ENCODE data around the gene PRSS56.

The PRSS56 gene

DNA sequence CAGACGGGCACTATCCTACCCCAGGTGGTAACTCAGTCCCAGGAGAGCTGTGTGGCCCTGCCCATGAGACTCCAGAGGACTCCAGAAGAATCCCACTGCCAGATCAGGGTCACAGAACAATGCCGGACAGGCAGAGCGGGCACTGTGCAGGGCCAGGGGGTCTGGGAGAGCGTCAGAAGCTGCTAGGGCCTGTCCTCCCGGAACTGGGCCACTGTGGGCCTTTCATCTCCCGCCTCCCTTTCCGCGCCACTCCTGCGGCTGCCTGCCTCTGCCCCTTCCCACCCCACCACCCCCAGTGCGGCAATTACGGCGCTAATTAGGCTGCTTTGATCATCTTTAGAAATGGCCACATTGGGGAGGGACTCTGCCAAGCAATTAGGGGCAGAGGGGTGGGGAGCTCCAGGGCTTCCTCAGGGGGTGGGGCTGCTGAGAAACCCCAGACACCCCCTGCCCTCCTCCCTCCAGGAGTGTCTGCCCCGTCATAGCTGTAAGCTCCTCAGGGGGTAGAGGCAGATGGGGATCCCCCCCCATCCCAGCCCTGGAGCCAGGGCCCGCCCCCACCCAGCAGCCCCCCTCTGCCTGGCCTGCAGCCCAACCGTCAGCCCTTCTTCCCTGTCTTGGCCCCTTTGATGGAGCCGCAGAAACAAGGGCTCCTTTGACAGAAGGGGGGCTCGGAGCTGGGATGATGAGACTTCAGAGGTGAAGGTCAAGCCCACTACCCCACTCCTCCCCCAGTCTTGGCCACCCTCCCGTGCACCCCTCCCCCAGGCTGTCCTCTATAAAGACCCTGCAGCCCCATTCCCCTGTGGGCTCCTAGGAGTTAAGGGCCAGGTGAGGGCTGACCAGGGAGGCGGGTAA, at the start of gene PRSS56:
PRSS56 (plus strand) TSS at position 808 of the 858 bp plus-strand sequence. CDS start 211 bp downstream, outside the sequence.
- DNase-seq, result peak; percentile 85

DNA sequence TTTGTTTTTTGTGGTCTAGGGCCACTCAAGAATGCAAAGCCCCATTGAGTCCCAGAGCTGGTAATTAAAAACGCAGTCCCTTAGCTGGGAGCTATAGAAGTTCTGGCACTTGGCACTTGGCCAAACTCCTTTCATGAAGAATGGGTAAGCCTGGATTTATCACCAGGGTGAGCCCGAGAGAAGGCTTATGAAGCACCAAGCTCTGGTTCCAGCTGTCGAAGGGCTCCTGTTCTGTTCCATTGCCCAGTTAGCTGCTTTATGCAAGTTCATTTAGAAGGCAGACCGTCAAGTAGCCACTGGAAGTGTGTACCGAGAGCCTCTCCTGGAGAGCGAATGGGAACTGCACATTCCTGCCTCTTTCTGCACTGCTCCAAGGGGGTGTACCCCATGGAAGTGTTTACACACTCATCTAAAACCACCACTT, 46.7 kb upstream of the PRSS56 start:
- DNase-seq, result peak; percentile 88

GRCh38 chr2:232476045-232476444, 44.1 kb upstream of the PRSS56 start:
- DNase-seq, result no peak

- no peak for DNase-seq
Observed at GRCh38 chr2:232476791-232477190, 43.4 kb upstream of the PRSS56 start.

- DNase-seq, result no peak
Observed at GRCh38 chr2:232477751-232478510, 42.3 kb upstream of the PRSS56 start.

DNA sequence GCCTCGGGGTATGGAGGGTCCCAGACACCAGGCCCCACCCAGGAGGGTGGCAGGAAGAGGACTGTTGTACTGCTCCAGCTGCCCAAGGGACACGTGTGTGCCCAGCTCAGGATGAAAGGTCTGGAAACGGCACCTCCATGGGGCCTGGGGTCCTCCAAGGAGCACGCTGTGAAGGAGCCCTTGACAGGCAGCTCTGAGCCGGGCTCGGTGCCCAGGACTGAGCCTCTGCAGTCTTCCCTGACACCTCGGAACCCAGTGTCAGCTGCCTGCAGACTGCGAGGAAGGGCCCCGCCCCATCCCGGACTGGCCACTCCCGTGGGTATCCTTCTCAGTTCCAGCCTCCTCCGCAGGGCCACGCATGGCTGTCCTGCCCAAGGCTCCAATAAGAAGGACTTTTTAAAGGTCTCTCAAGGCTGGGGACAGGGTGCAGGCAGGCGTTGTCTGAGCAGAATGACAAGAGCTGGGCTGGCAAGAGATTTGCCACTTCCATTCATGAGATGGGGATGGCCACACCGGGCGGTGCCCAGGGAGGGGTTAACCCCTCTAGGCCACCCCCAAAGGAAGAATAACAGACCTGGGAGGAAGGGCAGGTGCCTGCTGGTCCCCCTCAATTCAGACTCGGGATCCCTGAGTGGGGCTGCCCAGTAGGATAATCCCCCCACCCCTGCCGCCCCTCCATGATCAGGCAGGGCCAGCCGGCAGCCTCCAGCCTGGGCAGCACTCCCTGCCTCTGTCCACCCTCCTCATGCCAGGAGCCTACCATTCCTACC, 41.4 kb upstream of the PRSS56 start:
- no peak for DNase-seq

DNA sequence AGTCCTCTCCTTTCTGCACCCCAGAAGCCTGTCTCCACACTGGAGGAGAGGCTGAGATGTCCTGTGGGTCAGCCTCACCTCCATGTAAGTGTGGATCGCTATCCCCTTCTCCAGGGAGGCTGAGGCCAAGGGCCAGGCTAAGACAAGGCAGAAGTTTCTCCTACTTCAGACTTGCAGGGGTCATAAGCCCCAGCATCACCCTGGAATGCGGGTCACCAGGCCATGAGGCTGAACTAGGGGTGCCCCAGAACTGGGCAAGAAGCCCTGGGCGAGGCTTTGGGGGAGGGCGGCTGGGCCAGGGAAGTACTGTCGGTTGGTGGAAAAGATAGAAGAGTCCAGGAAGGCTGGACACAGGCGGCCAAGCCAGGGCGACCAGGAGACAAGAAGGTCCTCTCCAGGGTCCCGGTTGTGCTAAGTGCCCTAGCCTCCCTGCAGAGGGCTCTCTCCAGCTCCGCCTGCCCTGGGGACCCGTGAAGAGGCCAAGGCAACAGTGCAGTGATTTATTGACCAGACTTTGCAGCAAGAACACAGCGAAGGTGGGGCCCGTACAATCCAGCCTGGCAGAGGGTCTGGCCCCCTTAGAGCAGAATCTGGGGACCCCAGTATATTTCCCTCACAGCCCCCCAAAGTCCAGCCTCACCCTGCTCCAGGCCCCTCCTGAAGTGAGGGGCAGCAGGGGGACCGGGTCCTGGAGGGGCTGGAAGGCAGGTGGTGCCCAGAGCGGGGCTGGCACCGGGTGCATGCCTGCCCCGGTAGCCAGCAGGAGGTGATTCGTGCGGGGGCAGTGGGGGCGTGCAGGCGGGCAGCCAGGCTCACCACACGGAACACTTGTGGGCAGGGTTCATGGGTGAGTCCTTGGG, 40.6 kb upstream of the PRSS56 start:
- DNase-seq, result no peak

- no peak for DNase-seq
Observed at GRCh38 chr2:232480201-232481190, 39.7 kb upstream of the PRSS56 start.

DNA sequence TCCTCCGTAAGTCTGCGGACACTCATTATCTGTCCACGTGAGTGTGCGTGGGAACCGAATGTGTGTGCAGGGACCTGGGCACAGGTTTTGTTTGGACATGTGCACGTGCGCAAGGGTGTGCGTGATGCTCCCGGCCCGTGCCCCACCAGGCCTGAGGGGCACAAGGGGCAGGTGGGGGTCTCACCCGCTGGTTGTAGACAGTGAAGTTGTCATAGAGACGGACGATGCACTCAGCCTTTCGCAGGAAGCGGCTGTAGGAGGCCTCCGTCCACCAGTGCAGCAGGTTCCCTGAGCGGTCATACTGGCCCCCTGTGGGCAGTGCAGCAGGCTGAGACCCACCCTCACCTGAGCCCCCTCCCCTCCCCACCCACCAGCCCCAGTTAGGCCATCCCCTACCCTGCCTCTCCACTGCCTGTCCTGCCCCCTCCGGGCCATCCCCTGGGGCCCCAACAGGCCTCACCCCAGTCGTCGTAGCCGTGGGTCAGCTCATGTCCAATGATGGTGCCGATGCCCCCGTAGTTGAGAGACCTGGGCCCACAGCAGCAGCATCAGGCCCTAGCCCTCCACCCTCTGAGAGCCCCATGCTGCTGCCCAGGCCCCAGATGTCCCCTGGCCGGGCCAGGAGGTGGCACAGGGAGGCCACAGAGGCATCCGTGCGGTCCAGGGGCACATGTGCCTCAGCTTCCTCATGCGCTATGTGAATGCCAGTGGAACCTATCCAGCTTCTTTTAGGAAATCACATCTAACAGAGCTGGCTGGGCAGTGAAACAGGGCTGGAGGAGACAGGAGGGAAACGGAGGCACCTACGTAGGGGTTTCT, 38.7 kb upstream of the PRSS56 start:
- DNase-seq, result no peak

DNA sequence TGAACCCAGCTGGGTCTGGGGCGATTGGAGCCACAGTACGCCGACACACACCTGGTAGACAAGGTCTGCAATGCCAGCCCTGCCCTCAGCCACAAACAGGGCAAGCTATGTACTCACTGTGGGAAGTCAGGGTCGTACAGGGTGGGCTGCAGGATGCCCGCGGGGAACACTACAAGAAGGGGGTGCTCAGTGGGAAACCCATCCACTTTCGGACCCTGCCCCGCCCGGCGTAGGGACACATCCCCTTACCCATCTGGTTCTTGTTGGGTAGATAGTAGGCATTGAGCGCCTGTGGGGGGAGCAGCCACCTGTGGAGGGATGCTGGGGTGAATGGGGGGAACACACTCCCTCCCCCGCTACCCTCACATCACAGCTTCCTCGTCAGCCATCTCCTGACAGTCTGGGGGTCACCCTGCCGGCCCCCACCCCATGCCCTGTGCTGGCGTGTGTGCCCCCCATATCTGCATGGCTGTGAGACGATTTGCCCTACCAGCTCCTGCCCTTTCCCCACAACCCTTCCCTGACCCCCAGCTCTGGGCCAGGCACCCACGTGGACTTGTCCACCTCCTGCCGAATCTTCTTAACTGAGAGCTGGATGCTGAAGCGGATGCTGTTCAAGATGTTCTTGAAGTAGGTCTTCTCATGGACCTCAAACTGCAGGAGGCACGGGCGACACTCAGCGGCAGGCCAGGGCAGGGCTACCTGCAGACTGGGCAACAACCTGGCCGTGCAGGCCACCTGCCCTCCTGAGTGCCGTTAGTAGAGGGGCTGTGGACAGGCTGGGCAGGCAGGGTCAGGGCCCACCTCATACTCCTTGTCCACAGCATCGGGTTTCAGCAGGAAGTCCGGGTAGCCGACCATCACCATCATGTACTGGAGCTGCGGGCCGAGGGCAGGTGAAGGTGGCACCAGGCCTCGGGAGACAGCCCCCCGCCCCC, 37.6 kb upstream of the PRSS56 start:
- no peak for DNase-seq

DNA sequence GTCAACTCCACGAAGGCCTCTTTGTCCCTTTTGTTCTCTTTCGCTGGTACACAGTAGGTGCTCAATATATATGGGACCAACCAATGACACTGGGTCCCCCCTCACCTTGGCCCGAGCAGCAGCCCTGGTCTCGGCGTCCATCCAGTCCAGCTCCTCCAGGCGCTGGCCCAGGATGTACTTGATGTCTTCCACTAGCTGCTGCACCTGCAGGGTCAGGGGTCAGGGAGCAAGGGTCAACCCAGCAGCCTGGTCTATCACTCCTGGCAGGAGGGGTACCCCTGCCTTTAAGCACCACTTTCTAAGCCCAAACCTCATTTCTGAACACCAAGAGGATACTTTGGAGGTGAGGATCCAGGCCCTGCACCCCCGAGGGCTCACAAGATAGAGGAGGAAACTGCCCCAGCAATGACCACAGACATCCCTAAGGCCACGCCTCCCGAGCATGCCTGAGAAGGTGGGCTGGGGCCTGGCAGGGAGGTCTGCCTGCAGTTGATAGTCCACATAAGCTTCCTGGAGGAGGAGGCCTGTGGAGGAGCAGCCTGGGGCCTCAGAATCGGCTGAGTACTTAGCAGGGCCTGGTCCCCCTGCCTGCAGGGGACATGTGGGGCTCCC, 36.8 kb upstream of the PRSS56 start:
- no peak for DNase-seq

- DNase-seq, result no peak
Observed at GRCh38 chr2:232483923-232484627, 36.1 kb upstream of the PRSS56 start.

GRCh38 chr2:232484628-232485347, 35.4 kb upstream of the PRSS56 start:
- no peak for DNase-seq

DNA sequence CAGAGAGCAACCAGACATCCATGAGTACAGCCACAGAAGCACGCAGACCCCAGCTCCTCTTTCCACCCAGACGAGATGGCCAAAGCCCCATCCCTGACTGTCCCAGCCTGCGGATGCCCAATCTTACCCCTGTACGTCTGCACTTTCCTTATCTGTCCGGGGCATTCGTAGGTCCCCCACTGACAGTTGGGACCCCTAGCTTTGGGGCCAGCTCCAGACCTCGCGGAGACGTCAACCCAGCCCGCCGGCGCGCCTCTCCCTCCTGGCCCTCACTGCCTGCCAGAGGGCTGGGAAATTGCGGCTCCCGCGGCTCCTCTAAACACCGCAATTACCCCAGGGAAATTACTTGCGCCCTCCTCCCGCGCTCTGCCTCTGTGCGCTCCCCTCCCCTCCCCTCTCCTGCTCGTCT, 34.8 kb upstream of the PRSS56 start:
- peak; percentile 61 for DNase-seq

GRCh38 chr2:232485757-232486557, 34.2 kb upstream of the PRSS56 start:
- DNase-seq, result peak; percentile 27
